ENCODE results near the gene VDR. TPM values are rescaled to one million over a fixed set of nuclear protein-coding genes. Genes with fewer than 3 reads are reported as not detected.

The VDR gene
- total RNA-seq, result 0.27 and 0.47 TPM in 2 replicates

DNA sequence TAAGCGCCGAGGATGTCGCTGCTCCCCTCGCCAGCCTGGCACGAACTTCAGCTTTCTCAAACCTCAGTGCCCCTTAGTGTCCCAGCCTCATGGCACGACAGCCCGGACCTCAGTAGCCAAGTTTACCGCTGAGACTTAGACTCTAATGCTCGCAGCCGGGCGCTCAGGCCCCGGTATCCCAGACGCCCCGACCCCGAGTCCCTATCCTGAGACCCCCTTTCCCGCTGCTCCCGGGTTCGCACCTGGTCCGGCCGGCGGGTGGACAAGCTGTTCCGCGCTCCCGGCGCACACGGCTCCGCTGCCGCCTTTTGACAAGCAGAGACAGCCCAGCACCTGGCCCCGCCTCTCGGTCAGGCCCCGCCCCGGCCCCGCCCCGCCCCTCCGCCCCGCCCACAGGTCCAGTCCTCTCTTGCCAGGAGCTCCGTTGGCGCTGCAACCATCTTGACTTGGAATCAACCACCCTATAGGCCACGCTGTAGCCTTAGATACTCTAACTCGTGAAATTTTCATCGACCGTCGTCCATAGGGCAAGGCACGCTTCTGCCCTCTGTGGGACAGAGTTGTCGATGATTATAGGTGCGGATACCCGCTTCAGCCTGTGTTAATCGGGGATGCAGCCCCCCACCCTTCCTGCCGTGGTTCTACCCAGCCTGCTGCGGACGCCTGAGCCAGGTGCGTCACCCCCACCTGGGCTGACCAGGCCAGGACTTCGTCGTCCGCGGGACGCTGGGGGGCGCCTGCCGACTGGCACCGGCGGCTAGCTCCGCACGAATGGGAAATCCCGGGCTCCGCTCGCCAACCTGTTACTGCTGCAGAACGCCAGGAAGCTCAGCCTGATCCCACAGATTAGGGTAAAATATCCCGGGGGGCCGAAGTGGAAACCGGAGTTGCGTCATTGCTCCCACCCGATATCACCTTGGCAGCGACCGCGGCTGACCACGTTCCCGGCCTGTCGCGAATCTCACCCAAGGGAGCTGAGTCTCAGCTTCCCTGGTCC is at the start of gene VDR:
Gene VDR (minus strand): TSS at position 282 of the 997 bp plus-strand sequence. CDS start 25,881 bp downstream, outside the sequence.

DNA sequence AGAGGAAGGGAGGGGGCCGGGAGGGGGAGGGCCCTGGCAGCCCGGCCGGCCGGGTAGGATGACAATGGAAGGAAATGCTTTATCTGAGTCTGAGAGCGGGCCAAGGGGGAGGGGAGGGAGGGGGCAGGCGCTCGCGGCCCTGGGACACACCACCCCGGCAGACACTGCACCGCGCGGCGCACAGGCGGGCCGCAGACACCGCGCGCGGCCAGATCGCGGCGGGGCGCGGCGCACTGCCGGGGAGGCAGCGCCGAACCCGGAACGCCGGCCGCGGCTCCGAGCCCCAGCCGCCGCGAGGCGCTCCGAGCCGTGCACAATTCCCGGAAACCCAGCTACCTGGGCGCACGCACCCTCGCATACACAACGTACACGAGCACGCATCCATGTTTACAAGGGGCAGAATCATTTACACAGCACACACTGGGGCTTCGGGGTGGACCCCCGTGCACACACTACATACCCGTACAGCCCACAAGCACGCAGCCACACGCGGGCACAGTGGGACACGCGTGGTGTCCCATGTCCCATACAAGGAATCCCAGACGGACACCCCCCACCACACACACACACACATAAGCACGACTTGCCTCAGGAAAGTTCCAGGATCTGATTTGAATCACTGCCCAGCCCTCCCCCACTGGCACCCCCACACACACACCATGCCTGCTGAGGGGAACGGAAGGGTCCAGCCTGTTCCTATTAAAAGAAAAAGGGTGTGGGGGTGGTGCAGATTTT is 84.7 kb downstream of the VDR start, which contains the start of gene HDAC7:
Gene HDAC7 (minus strand): TSS at position 8 of the 735 bp plus-strand sequence. CDS start 118 bp downstream, outside the sequence.

Other genes with a start within 250 kb of the VDR start
- gene RPAP3, start 199.0 kb downstream of the VDR start, total RNA-seq, result 9.6 and 12.8 TPM in 2 replicates
- gene ENDOU, start 179.5 kb downstream of the VDR start, total RNA-seq, result 0.09 TPM in 1 of 2 replicates, not detected in the other
- 26.9 and 27.4 TPM in 2 replicates for gene RAPGEF3, start 146.1 kb downstream of the VDR start, total RNA-seq
- gene SLC48A1, start 131.8 kb downstream of the VDR start, total RNA-seq, result 12.2 and 13.0 TPM in 2 replicates
- 40.8 and 60.9 TPM in 2 replicates for gene HDAC7, start 85.1 kb downstream of the VDR start, total RNA-seq
- 38.6 and 65.9 TPM in 2 replicates for gene TMEM106C, start 58.6 kb upstream of the VDR start, total RNA-seq
- not detected in 2 replicates for gene COL2A1, start 99.5 kb upstream of the VDR start, total RNA-seq
- gene SENP1, start 201.1 kb upstream of the VDR start, total RNA-seq, result 9.4 and 11.2 TPM in 2 replicates
- 66.2 and 82.8 TPM in 2 replicates for gene PFKM, start 214.4 kb upstream of the VDR start, total RNA-seq

All from endothelial cell of coronary artery (primary cell).